ENCODE data around the gene GAK.

DNA sequence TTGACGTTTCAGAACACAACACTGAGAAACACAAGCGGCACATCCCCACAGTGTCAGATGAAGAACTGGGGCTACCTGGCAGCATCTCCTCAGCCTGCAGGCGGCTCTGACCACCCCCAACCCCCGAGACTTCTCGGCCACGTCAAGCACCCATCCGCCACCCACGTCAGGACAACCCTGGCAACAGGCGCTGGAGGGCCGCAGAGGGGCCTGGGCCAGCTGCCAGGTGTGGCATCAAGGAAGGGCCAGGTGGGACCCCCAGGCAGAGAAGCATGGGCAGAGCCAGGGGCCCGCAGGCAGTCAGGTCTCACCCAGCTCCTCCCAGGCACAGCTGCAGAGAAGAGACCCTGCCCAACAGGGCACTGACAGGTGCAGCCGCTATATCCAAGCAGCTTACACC is 22.3 kb downstream of the GAK start:
- TF ChIP-seq, protein P1, sequence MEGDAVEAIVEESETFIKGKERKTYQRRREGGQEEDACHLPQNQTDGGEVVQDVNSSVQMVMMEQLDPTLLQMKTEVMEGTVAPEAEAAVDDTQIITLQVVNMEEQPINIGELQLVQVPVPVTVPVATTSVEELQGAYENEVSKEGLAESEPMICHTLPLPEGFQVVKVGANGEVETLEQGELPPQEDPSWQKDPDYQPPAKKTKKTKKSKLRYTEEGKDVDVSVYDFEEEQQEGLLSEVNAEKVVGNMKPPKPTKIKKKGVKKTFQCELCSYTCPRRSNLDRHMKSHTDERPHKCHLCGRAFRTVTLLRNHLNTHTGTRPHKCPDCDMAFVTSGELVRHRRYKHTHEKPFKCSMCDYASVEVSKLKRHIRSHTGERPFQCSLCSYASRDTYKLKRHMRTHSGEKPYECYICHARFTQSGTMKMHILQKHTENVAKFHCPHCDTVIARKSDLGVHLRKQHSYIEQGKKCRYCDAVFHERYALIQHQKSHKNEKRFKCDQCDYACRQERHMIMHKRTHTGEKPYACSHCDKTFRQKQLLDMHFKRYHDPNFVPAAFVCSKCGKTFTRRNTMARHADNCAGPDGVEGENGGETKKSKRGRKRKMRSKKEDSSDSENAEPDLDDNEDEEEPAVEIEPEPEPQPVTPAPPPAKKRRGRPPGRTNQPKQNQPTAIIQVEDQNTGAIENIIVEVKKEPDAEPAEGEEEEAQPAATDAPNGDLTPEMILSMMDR (IDR thresholded peaks at IDR 0.05; ENCODE audit: poor library complexity): no peak
- TF ChIP-seq EZH2 (IDR thresholded peaks at IDR 0.05; ENCODE audit: borderline replicate concordance): no peak
- TF ChIP-seq EZH2phosphoT487 (IDR thresholded peaks at IDR 0.05; ENCODE audit: low read depth, severe bottlenecking, unreplicated experiment): no peak

All from hepatocyte (in vitro differentiated cells).